Activated T-helper 1 cell treated with Interleukin-2 at 50 U/mL for 16 hours (primary cell): Measurements from ENCODE around the gene WDR20.
"Not testable (repeated sequence)": the region's sequence is repeated elsewhere in the genome, so short reads cannot be mapped to it uniquely, and the experiment has no call there.

Experiments used
- DNase-seq: peaks from one replicate; pipeline ENCODE4 v3.0.0-alpha.2; 2020; ENCODE audit warnings: low read depth

WDR20 gene

GRCh38 chr14:102171173-102172020, 31.7 kb downstream of the WDR20 start:
- no peak for DNase-seq

- not testable (repeated sequence) for DNase-seq
Measured at GRCh38 chr14:102172021-102172272, 32.2 kb downstream of the WDR20 start.

- DNase-seq: not testable (repeated sequence)
Measured at GRCh38 chr14:102172721-102173120, 33.0 kb downstream of the WDR20 start.

GRCh38 chr14:102177161-102177560, 37.5 kb downstream of the WDR20 start:
- DNase-seq: no peak

GRCh38 chr14:102178806-102179205, 39.1 kb downstream of the WDR20 start:
- DNase-seq: no peak

GRCh38 chr14:102180248-102180998, 40.7 kb downstream of the WDR20 start:
- no peak for DNase-seq

GRCh38 chr14:102181187-102181586, 41.5 kb downstream of the WDR20 start:
- DNase-seq: no peak

- DNase-seq: no peak
Measured at GRCh38 chr14:102182190-102182589, 42.5 kb downstream of the WDR20 start.

- DNase-seq: no peak
Measured at GRCh38 chr14:102182936-102183619, 43.4 kb downstream of the WDR20 start.

- no peak for DNase-seq
Measured at GRCh38 chr14:102183886-102184285, 44.2 kb downstream of the WDR20 start.

- no peak for DNase-seq
Measured at GRCh38 chr14:102184316-102185035, 44.8 kb downstream of the WDR20 start.

- DNase-seq: no peak
Measured at GRCh38 chr14:102185360-102185759, 45.7 kb downstream of the WDR20 start.

- no peak for DNase-seq
Measured at GRCh38 chr14:102187044-102187443, 47.3 kb downstream of the WDR20 start.

GRCh38 chr14:102187568-102188001, 47.9 kb downstream of the WDR20 start:
- no peak for DNase-seq

- DNase-seq: no peak
Measured at GRCh38 chr14:102188187-102188586, 48.5 kb downstream of the WDR20 start.

- no peak for DNase-seq
Measured at GRCh38 chr14:102189874-102190273, 50.2 kb downstream of the WDR20 start.

- no peak for DNase-seq
Measured at GRCh38 chr14:102192840-102193502, 53.3 kb downstream of the WDR20 start.

GRCh38 chr14:102194856-102195255, 55.2 kb downstream of the WDR20 start:
- no peak for DNase-seq

GRCh38 chr14:102195446-102195845, 55.7 kb downstream of the WDR20 start:
- no peak for DNase-seq

- no peak for DNase-seq
Measured at GRCh38 chr14:102196039-102196901, 56.6 kb downstream of the WDR20 start.

- no peak for DNase-seq
Measured at GRCh38 chr14:102196902-102197230, 57.2 kb downstream of the WDR20 start.
